Central memory CD8-positive, alpha-beta T cell (primary cell): ENCODE measurements around the gene PADI1.

Experiments used
- ATAC-seq: fragments of 150-1000 bp; cut with Tn5 transposase; replicated peaks from 2 replicates; pipeline ENCODE4 v1.10.0; 2022; ENCODE audit warnings: mild to moderate bottlenecking, moderate FRiP score, moderate number of reproducible peaks; ENCODE audit not compliant: poor library complexity, severe bottlenecking; ENCODE audit errors: extremely low read depth
- DNase-seq, 2 donors: peaks; one replicate each; pipeline ENCODE4 v3.0.0; 2021; ENCODE audit warnings: low spot score in 2 of 2
- H3K27ac Mint-ChIP-seq: one replicate; pipeline ENCODE4 v1.8.0; 2022; ENCODE audit warnings: low read depth, mild to moderate bottlenecking, moderate library complexity, mixed read lengths
- H3K27me3 Mint-ChIP-seq: one replicate; pipeline ENCODE4 v1.8.0; 2022; ENCODE audit warnings: mixed read lengths
- H3K36me3 Mint-ChIP-seq: one replicate; pipeline ENCODE4 v1.8.0; 2022; ENCODE audit warnings: mild to moderate bottlenecking, moderate library complexity, mixed read lengths; ENCODE audit not compliant: insufficient read depth
- H3K4me1 Mint-ChIP-seq: one replicate; pipeline ENCODE4 v1.8.0; 2022; ENCODE audit warnings: mixed read lengths
- H3K4me3 Mint-ChIP-seq: one replicate; pipeline ENCODE4 v1.8.0; 2022; ENCODE audit warnings: mild to moderate bottlenecking, moderate library complexity, mixed read lengths
- H3K9me3 Mint-ChIP-seq: one replicate; pipeline ENCODE4 v1.8.0; 2022; ENCODE audit warnings: mixed read lengths

PADI1 gene

DNA sequence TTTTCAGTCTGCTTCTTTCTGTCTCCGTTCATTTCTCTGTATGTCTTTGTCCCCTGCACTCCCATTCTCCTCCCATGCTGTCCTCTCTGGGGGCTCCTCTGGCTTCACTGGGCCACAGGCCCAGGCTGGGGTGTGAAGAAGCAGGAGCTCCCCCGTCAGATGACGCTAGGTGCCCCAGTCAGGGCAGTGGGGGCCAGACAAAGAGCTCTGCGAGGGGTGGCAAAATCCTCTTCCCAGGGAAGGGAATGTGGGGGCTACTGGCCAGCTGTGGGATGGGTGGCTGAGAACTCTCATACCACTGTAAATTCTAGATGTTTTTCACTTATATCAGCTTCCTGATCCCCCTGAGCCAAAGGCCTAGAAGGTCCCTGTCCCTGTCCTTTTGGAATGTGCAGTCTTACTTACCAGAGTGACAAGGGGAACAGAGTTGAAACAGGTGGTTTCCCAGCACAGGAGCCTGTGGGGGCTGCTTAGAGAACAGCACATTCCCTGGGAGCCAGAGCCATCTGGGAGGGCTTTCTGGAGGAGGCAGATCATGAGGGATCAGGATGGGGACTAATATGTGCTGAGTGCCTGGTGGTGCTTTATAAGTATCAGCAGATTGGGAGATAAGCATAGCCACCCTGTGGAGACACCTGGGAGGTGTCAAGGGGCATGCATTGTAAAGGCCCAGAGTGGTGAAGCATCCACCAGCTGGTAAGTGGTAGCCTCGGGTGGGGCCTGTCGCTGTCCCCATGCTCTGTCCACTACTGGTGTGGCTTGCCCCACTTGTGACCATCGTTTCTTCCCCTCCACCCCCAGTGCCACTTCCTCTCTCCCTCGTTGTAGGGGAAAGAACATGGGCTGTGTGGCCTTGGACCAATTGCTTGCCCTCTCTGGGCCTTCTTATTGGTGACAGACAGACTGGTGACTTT is 10.1 kb upstream of the PADI1 start:
- ATAC-seq (no peak), DNase-seq (no peak)
- Mint-ChIP-seq H3K4me1 (no peaks in the 10 kb centered on the region), H3K9me3 (no peaks in the 10 kb centered on the region), H3K27ac (no peak overlapping the region), H3K36me3 (no peaks in the 10 kb centered on the region), H3K27me3 (peaks cover 44% of the 10 kb centered on the region), H3K4me3 (no peak overlapping the region)

DNA sequence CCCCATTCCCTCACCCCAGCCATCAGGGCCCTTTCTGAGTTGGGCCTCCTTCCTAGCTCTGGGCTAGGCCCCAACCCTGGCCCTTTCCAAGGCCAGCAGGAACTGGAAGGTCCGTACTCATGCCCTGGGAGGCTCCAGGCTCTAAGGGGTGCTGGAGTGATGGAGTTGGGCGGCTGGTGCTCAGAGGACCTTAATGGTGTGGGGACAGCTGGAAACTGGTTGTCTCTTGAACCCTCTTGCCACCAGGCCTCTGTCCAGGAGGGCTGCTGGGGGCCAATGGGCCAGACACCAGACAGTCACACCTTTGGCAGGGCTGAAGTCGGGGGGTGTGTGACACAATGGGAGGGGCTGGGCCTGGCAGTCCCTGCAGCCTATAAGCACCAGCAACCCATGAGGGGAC is 9.2 kb upstream of the PADI1 start:
- no peak overlapping the region for H3K27ac Mint-ChIP-seq
- H3K4me3 Mint-ChIP-seq = no peak overlapping the region
- H3K4me1 Mint-ChIP-seq = no peaks in the 10 kb centered on the region
- no peaks in the 10 kb centered on the region for H3K9me3 Mint-ChIP-seq
- DNase-seq (no peak), ATAC-seq (no peak)
- H3K27me3 Mint-ChIP-seq = peaks cover 44% of the 10 kb centered on the region
- no peaks in the 10 kb centered on the region for H3K36me3 Mint-ChIP-seq

GRCh38 chr1:17196496-17197185 is 8.3 kb upstream of the PADI1 start:
- Mint-ChIP-seq H3K9me3 (no peaks in the 10 kb centered on the region), H3K27me3 (peaks cover 44% of the 10 kb centered on the region), H3K36me3 (no peaks in the 10 kb centered on the region), H3K4me1 (peaks cover 7% of the 10 kb centered on the region), H3K27ac (no peak overlapping the region), H3K4me3 (no peak overlapping the region)
- ATAC-seq (no peak), DNase-seq (no peak)

DNA sequence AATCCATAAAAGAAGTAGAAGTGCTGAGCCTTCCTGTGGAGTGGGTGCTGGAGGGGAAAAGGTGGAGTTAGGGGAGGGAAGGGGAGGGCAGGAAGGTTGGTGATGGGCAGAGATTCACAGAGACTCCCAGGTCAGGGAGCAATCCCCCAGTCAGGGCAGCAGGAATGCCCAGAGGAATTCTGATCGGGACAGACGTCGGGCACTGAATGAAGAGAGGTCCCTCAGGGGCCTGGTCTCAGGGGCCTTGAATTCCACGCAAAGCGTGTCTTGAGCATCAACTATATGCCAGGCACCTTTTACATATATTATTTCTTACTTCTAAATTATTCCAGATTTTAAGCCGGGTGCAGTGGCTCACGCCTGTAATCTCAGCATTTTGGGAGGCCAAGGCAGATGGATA is 7.2 kb upstream of the PADI1 start:
- H3K27me3 Mint-ChIP-seq = peaks cover 35% of the 10 kb centered on the region
- no peaks in the 10 kb centered on the region for H3K9me3 Mint-ChIP-seq
- no peak overlapping the region for H3K27ac Mint-ChIP-seq
- peaks cover 14% of the 10 kb centered on the region for H3K4me1 Mint-ChIP-seq
- DNase-seq (no peak), ATAC-seq (no peak)
- no peaks in the 10 kb centered on the region for H3K36me3 Mint-ChIP-seq
- H3K4me3 Mint-ChIP-seq = no peak overlapping the region

- H3K4me1 Mint-ChIP-seq = peaks cover 14% of the 10 kb centered on the region
- no peaks in the 10 kb centered on the region for H3K36me3 Mint-ChIP-seq
- DNase-seq (no peak), ATAC-seq (no peak)
- no peak overlapping the region for H3K4me3 Mint-ChIP-seq
- H3K9me3 Mint-ChIP-seq = no peaks in the 10 kb centered on the region
- H3K27me3 Mint-ChIP-seq = peaks cover 33% of the 10 kb centered on the region
- H3K27ac Mint-ChIP-seq = no peak overlapping the region
Measured at GRCh38 chr1:17198476-17199258, 6.3 kb upstream of the PADI1 start.

- no peaks in the 10 kb centered on the region for H3K9me3 Mint-ChIP-seq
- H3K27ac Mint-ChIP-seq = no peak overlapping the region
- no peak overlapping the region for H3K4me3 Mint-ChIP-seq
- DNase-seq (no peak), ATAC-seq (no peak)
- H3K4me1 Mint-ChIP-seq = peaks cover 14% of the 10 kb centered on the region
- no peaks in the 10 kb centered on the region for H3K36me3 Mint-ChIP-seq
- peaks cover 34% of the 10 kb centered on the region for H3K27me3 Mint-ChIP-seq
Measured at GRCh38 chr1:17199267-17200044, 5.5 kb upstream of the PADI1 start.

GRCh38 chr1:17200246-17200645 is 4.7 kb upstream of the PADI1 start:
- DNase-seq (no peak), ATAC-seq (no peak)
- H3K4me3 Mint-ChIP-seq = no peak overlapping the region
- H3K27me3 Mint-ChIP-seq = peaks cover 36% of the 10 kb centered on the region
- no peaks in the 10 kb centered on the region for H3K9me3 Mint-ChIP-seq
- no peaks in the 10 kb centered on the region for H3K36me3 Mint-ChIP-seq
- no peak overlapping the region for H3K27ac Mint-ChIP-seq
- H3K4me1 Mint-ChIP-seq = peaks cover 14% of the 10 kb centered on the region

DNA sequence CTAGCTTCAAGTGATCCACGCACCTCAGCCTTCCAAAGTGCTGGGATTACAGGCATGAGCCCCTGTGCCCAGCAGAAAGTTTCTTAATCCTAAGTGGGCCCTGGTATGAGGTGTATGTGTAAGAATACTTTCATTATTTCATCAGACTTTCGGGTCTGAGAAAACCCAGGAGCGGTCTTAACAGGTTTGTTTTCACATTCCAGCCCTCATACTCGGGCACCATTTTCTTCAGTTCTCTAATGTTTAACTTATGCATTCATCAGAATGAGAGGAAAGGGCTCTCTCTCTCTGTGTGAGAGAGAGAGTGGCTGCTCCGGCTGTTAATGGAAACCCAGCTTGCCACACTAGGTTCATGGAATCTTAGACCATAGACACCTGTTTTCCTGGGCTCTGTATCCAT is 4.2 kb upstream of the PADI1 start:
- ATAC-seq (no peak), DNase-seq (no peak)
- peaks cover 14% of the 10 kb centered on the region for H3K4me1 Mint-ChIP-seq
- H3K27me3 Mint-ChIP-seq = peaks cover 41% of the 10 kb centered on the region
- no peaks in the 10 kb centered on the region for H3K9me3 Mint-ChIP-seq
- no peaks in the 10 kb centered on the region for H3K36me3 Mint-ChIP-seq
- no peak overlapping the region for H3K4me3 Mint-ChIP-seq
- H3K27ac Mint-ChIP-seq = no peak overlapping the region

DNA sequence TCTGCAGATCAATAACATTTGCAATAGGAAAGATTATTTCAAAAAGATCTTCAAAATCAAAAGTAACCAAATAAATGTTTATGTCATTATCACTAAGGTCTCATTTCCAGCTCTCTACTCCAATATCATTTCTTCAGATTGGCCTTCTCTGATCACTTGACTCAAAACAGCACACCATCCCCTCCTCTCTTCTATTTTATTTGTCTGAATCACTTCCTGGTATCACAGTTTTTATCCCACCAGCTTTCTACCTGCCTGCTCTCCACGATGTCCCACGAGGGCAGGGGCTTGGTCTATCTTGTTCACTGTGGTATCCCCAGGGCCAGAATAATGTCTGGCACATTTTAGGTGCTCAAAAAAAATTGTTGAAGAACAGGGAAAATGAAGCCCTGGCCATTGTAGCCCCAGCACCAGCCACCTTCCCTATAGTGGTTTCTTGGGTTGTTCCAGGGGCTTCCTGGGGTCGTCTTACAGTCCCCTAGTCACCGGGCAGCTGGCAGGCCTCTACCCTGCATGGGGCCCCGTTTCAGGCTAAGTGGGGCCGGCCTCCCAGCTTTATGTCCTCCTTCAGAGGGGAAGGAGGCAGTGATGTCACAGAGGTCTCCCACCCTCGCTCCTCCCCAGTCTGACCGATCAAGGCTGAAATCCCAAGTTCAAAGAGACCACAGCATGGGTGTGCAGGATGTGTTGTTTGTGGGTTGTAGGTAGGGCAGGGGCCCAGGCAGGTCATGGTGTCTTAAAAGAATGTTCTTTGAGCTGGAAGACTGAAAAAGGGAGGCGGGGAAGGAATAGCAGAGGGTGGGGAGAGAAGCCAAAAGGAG is 3.5 kb upstream of the PADI1 start:
- no peaks in the 10 kb centered on the region for H3K9me3 Mint-ChIP-seq
- peaks cover 14% of the 10 kb centered on the region for H3K4me1 Mint-ChIP-seq
- DNase-seq (no peak), ATAC-seq (peak; percentile 36)
- no peaks in the 10 kb centered on the region for H3K36me3 Mint-ChIP-seq
- no peak overlapping the region for H3K27ac Mint-ChIP-seq
- H3K4me3 Mint-ChIP-seq = no peak overlapping the region
- H3K27me3 Mint-ChIP-seq = peaks cover 42% of the 10 kb centered on the region

GRCh38 chr1:17205652-17206051 is 724 bp downstream of the PADI1 start:
- H3K27ac Mint-ChIP-seq = no peak overlapping the region
- H3K4me1 Mint-ChIP-seq = peaks cover 19% of the 10 kb centered on the region
- ATAC-seq (no peak), DNase-seq (no peak)
- H3K36me3 Mint-ChIP-seq = no peaks in the 10 kb centered on the region
- no peak overlapping the region for H3K4me3 Mint-ChIP-seq
- no peaks in the 10 kb centered on the region for H3K9me3 Mint-ChIP-seq
- H3K27me3 Mint-ChIP-seq = peaks cover 55% of the 10 kb centered on the region

DNA sequence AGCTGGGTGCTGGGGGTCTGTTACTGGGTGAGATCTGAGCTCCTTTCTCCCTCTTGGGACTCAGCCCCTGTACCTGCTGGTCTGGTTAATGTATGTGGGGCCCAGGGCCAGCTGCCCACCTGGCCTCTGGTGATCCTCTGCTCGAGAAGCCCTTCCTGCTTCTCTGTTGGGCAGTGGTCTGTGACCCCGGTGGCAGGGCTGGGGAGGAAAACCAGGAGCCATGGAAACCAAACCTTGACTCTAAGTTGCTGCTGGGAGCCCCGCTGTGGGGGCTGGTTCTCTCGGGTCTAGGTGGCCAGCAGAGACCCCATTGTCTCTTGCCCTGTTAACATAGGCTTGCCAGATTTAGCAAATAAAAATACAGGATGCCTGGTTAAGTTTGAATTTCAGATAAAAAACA is 1.3 kb downstream of the PADI1 start:
- Mint-ChIP-seq H3K27ac (no peak overlapping the region), H3K4me3 (no peak overlapping the region), H3K36me3 (no peaks in the 10 kb centered on the region), H3K9me3 (no peaks in the 10 kb centered on the region), H3K4me1 (peaks cover 17% of the 10 kb centered on the region), H3K27me3 (peaks cover 61% of the 10 kb centered on the region)
- DNase-seq = no peak
- no peak for ATAC-seq
